Panc1 (cell line): ENCODE results near the gene CUTA. TPM values are rescaled to one million over a fixed set of nuclear protein-coding genes. Genes with fewer than 3 reads are reported as not detected.

Experiments used
- ATAC-seq: fragments of 200-7000 bp; cut with Tn5 transposase; 2 replicates; pipeline ENCODE4 v1.9.1; 2020; ENCODE audit warnings: mild to moderate bottlenecking, moderate library complexity
- BruUV-seq: library from RNA; stranded (reverse); fragments of 400-500 nt; replicated peaks from 2 replicates; lab custom pipeline; 2021; lab: Mats Ljungman, UMichigan
- CTCF ChIA-PET: fragments of 300-600 bp; sonication (Branson Sonifier 250); formaldehyde crosslinking; loops from one replicate; lab custom pipeline; 2022; ENCODE audit warnings: antibody characterized with exemption; lab: Charles Lee
- POLR2A ChIA-PET: fragments of 300-600 bp; sonication (Branson Sonifier 250); formaldehyde crosslinking; loops from one replicate; lab custom pipeline; 2022; ENCODE audit warnings: antibody characterized with exemption; lab: Charles Lee
- DNase-seq: peaks from one replicate; pipeline ENCODE4 v3.0.0-alpha.2; 2010; ENCODE audit warnings: low read depth, low spot score
- H3K27ac ChIP-seq: 2 replicates; pipeline ENCODE4 v1.5.1; 2011; ENCODE audit warnings: mild to moderate bottlenecking, low read length, inconsistent platforms
- H3K27me3 ChIP-seq: fragments of 200-500 bp; sonication (Bioruptor generic); 2 replicates; pipeline ENCODE4 v1.6.0; 2014; ENCODE audit warnings: low read length, inconsistent platforms; ENCODE audit not compliant: control insufficient read depth, insufficient read depth
- H3K36me3 ChIP-seq: fragments of 200-500 bp; sonication (Bioruptor generic); 2 replicates; pipeline ENCODE4 v1.5.1; 2014; ENCODE audit warnings: inconsistent platforms, mild to moderate bottlenecking, low read length, moderate library complexity; ENCODE audit not compliant: control insufficient read depth, insufficient read depth
- H3K4me1 ChIP-seq: 2 replicates; pipeline ENCODE4 v1.5.1; 2011; ENCODE audit warnings: inconsistent platforms, mild to moderate bottlenecking, low read length, moderate library complexity; ENCODE audit not compliant: control insufficient read depth, insufficient read depth
- H3K4me3 ChIP-seq, 2 experiments: 2 replicates each; pipeline ENCODE4 v1.5.1; 2011 to 2012; ENCODE audit warnings: low read depth in 2 of 2, low read length in 2 of 2, mild to moderate bottlenecking in 2 of 2, inconsistent platforms in 1 of 2, moderate library complexity in 1 of 2
- H3K9me3 ChIP-seq: fragments of 200-500 bp; sonication (Bioruptor generic); 2 replicates; pipeline ENCODE4 v1.5.1; 2014; ENCODE audit warnings: low read depth, mild to moderate bottlenecking, inconsistent platforms, low read length, moderate library complexity; ENCODE audit not compliant: control insufficient read depth, insufficient read depth
- CTCF ChIP-seq: fragments of 450-650 bp; IDR thresholded peaks from 2 replicates; pipeline ENCODE4 v1.5.1; 2017; ENCODE audit warnings: mild to moderate bottlenecking
- POLR2AphosphoS5 ChIP-seq: IDR thresholded peaks from 2 replicates; pipeline ENCODE4 v1.6.1; 2012; ENCODE audit warnings: mild to moderate bottlenecking, low read depth, low read length, moderate library complexity
- REST ChIP-seq, 2 experiments: IDR thresholded peaks; 2 replicates each; pipeline ENCODE4 v1.6.1; 2011 to 2012; ENCODE audit warnings: low read depth in 2 of 2, control low read depth in 1 of 2, low read length in 1 of 2, mild to moderate bottlenecking in 1 of 2, moderate library complexity in 1 of 2; ENCODE audit not compliant: insufficient read depth in 1 of 2
- SIN3A ChIP-seq: IDR thresholded peaks from 2 replicates; pipeline ENCODE4 v1.6.1; 2012; ENCODE audit warnings: low read depth, mild to moderate bottlenecking, low read length, moderate library complexity, borderline replicate concordance; ENCODE audit not compliant: insufficient read depth
- TCF7L2 ChIP-seq: IDR thresholded peaks from 2 replicates; pipeline ENCODE4 v1.6.1; 2011; ENCODE audit warnings: mild to moderate bottlenecking, low read depth, low read length, inconsistent platforms
- in situ Hi-C: cut with HindIII; loops from 2 replicates; pipeline ENCODE4 v1.10.0; 2016; ENCODE audit warnings: low sequenced_read_pairs, low pct_unique_long_range_greater_than_20kb
- intact Hi-C: fragments of 100-400 bp; cut with micrococcal nuclease; formaldehyde crosslinking; loops from one replicate; pipeline ENCODE4 v1.10.0; 2022; ENCODE audit not compliant: unreplicated experiment
- total RNA-seq: library from RNA; stranded (reverse); gene quantifications from one replicate; pipeline ENCODE4 v1.2.1, GENCODE V29; 2021; ENCODE audit not compliant: unreplicated experiment

CUTA gene
- total RNA-seq, 1 experiment from 2014 or later = 338 TPM

GRCh38 chr6:33391278-33391921 lies 26.5 kb downstream of the CUTA start, which contains the start of gene KIFC1:
KIFC1 (plus strand) TSS chr6:33391823; CDS start chr6:33391986, 163 bp downstream.
- BruUV-seq = no TSS peak
- Histone ChIP-seq H3K27ac (peak within 1 kb of the TSS; percentile 98), H3K36me3 (no peaks in the 10 kb centered on the region), H3K4me1 (peaks cover 27% of the 10 kb centered on the region), H3K9me3 (no peaks in the 10 kb centered on the region), H3K4me3 (peak within 1 kb of the TSS; percentile 88 to 89), H3K27me3 (no peaks in the 10 kb centered on the region)
- intact Hi-C loops = no loop called here
- CTCF ChIA-PET = no interaction called here
- in situ Hi-C loops = no loop called here
- ATAC-seq (peak; percentile 97), DNase-seq (peak; percentile 98)
- TF ChIP-seq SIN3A (peak; percentile 97), CTCF (peak; percentile 99), REST (IDR thresholded peaks at IDR 0.05; ENCODE audit: insufficient read depth in 1 of 2, low read depth in 2 of 2, low read length in 1 of 2) (no peak), TCF7L2 (no peak), POLR2AphosphoS5 (peak; percentile 44; the same call in 1 of the 2 replicates)
- POLR2A ChIA-PET = no interaction called here

GRCh38 chr6:33390767-33391277 lies 27.1 kb downstream of the CUTA start:
- Histone ChIP-seq H3K36me3 (no peaks in the 10 kb centered on the region), H3K4me3 (peak overlapping the region in 1 of 2 experiments; percentile 31; a peak in 3 of 4 replicates), H3K4me1 (peaks cover 24% of the 10 kb centered on the region), H3K27me3 (no peaks in the 10 kb centered on the region), H3K9me3 (no peaks in the 10 kb centered on the region), H3K27ac (peak overlapping the region; percentile 98)
- TSS peak; percentile 84 for BruUV-seq
- intact Hi-C loops = no loop called here
- ChIA-PET CTCF (interaction anchor here (0.8 kb wide), 1 partner anchor 79 kb away, joined by 3 read pairs; no protein-coding TSS in a partner anchor), POLR2A (interaction anchor here (0.5 kb wide), 1 partner anchor 89 kb away, joined by 9 read pairs; no protein-coding TSS in a partner anchor)
- ATAC-seq = no peak
- TF ChIP-seq POLR2AphosphoS5 (no peak; the same call in 1 of the 2 replicates), REST (IDR thresholded peaks at IDR 0.05; ENCODE audit: insufficient read depth in 1 of 2, low read depth in 2 of 2, low read length in 1 of 2) (no peak), SIN3A (no peak), CTCF (0 out of 2 replicates have a peak, but pooled peaks have one; percentile 59), TCF7L2 (no peak)
- in situ Hi-C loops = no loop called here
- no peak for DNase-seq
